ENCODE measurements around the gene TUFM. TPM values are rescaled to one million over a fixed set of nuclear protein-coding genes. Genes with fewer than 3 reads are reported as not detected.
A peak's percentile ranks its signal among the peaks of the same experiment; 100 is the strongest.

TUFM gene
- total RNA-seq, 1 experiment from 2014 or later, result 207 TPM

DNA sequence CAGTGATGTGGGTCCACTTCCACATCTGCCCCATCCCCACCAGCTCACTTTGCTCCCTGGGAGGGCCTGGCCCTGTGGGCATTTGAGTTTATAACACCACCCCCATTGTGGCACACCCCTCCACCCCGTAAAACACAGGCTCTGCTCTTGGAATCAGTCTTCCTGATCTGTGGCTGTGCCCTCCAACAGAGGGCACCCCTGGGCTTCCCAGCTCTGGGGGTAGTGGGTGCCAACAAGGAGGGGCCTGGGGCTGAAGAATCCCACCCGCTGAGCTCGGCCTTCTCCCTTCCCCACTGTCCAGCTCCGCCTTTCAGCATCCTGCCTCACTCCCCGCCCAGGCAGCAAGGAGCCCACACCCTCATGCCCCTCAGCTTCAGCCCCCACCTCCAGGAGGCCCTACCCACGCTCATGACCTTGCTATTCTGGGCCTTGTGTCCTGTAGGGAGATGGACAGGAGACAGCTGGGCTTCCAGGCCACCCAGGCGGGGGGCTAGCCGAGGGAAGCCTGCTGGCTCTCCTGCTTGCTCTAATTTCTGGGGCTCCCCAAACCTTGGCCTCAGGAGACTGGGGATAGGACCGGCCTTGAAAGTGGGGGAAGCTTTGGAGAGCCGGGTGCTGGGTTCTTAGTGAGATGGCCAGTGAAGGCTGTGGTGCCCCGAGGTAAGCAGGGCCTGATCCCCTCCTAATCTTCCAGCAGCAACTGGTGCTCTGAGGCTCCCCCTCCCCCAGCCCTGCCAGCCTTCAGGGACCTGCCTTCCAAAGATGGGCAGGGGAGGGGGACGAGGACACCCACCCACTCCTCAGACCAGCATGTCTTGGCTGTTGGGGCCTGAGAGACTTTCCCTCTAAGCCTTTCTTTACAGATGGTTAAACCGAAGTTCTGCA, 29.2 kb upstream of the TUFM start:
- Histone ChIP-seq H3K9me3 (ENCODE audit: control insufficient read depth, low read depth, low read length) (no peaks in the 10 kb centered on the region), H3K4ac (ENCODE audit: low read depth, low read length) (no peak overlapping the region), H3K23ac (ENCODE audit: insufficient read length, low read depth, low read length) (no peak overlapping the region), H3K27me3 (ENCODE audit: insufficient read depth, low read length) (no peaks in the 10 kb centered on the region), H3K4me1 (ENCODE audit: insufficient read depth, low read length) (no peaks in the 10 kb centered on the region), H2BK15ac (ENCODE audit: low read depth, low read length) (no peak overlapping the region), H2AK5ac (ENCODE audit: insufficient read length, low read length) (no peak overlapping the region), H4K8ac (replicated peaks; ENCODE audit: insufficient read length, low read depth, low read length) (no peak overlapping the region), H4K20me1 (ENCODE audit: control insufficient read depth, insufficient read depth, insufficient read length) (peaks cover 5% of the 10 kb centered on the region), H3K18ac (ENCODE audit: insufficient read length, low read depth, low read length) (no peak overlapping the region), H4K91ac (ENCODE audit: insufficient read length, low read depth, low read length) (no peak overlapping the region), H2BK12ac (ENCODE audit: insufficient read length, low read depth, low read length) (no peak overlapping the region), H3K4me2 (ENCODE audit: insufficient read depth, insufficient read length, low read length) (no peak overlapping the region), H2AFZ (ENCODE audit: low read length) (no peak overlapping the region), H2BK5ac (ENCODE audit: insufficient read length, low read length) (no peak overlapping the region), H3T11ph (ENCODE audit: low read length) (no peak overlapping the region), H3K23me2 (ENCODE audit: insufficient read length, low read depth, low read length, poor library complexity, severe bottlenecking) (peaks cover 10% of the 10 kb centered on the region), H3K9ac (ENCODE audit: extremely low read depth, insufficient read length, low read length) (no peak overlapping the region), H2BK120ac (ENCODE audit: low read depth, low read length, poor library complexity, severe bottlenecking) (no peak overlapping the region), H3K79me1 (ENCODE audit: insufficient read depth, low read depth, low read length, poor library complexity, severe bottlenecking) (no peaks in the 10 kb centered on the region), H2BK20ac (ENCODE audit: low read depth, low read length, poor library complexity, severe bottlenecking) (no peak overlapping the region), H3K56ac (ENCODE audit: insufficient read length, low read depth, low read length) (no peak overlapping the region), H4K5ac (ENCODE audit: insufficient read length, low read depth, low read length) (no peak overlapping the region), H3K14ac (ENCODE audit: insufficient read depth, low read length) (no peak overlapping the region; the same call in 1 of the 2 replicates), H3K79me2 (ENCODE audit: insufficient read depth, low read length) (no peaks in the 10 kb centered on the region), H3K27ac (ENCODE audit: insufficient read length, low read depth, low read length) (no peak overlapping the region)
- DNase-seq, result no peak
- Mint-ChIP-seq H3K36me3 (ENCODE audit: insufficient read depth in 1 of 3, low read depth in 3 of 3) (peaks cover under 1 to 34% (median 26%) of the 10 kb centered on the region in 3 experiments; a peak in 6 of 7 replicates), H3K27ac (peak overlapping the region in 2 of 3 experiments; percentile 27 to 63; a peak in 1 of 7 replicates), H3K9me3 (no peaks in the 10 kb centered on the region; a peak in 2 of 5 replicates), H3K4me1 (peaks cover 20 to 41% of the 10 kb centered on the region in 2 experiments), H3K27me3 (ENCODE audit: low read depth) (peaks cover 2% of the 10 kb centered on the region), H3K4me3 (no peak overlapping the region)
- TF ChIP-seq, protein P1, sequence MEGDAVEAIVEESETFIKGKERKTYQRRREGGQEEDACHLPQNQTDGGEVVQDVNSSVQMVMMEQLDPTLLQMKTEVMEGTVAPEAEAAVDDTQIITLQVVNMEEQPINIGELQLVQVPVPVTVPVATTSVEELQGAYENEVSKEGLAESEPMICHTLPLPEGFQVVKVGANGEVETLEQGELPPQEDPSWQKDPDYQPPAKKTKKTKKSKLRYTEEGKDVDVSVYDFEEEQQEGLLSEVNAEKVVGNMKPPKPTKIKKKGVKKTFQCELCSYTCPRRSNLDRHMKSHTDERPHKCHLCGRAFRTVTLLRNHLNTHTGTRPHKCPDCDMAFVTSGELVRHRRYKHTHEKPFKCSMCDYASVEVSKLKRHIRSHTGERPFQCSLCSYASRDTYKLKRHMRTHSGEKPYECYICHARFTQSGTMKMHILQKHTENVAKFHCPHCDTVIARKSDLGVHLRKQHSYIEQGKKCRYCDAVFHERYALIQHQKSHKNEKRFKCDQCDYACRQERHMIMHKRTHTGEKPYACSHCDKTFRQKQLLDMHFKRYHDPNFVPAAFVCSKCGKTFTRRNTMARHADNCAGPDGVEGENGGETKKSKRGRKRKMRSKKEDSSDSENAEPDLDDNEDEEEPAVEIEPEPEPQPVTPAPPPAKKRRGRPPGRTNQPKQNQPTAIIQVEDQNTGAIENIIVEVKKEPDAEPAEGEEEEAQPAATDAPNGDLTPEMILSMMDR (conservative IDR thresholded peaks at IDR 0.05), result no peak
- WGBS (ENCODE audit: extremely low coverage, insufficient read length, low lambda C conversion rate), result no CpG with 5 or more reads among the region's 13 CpGs
